ENCODE measurements around the gene NPB.

Gene NPB

DNA sequence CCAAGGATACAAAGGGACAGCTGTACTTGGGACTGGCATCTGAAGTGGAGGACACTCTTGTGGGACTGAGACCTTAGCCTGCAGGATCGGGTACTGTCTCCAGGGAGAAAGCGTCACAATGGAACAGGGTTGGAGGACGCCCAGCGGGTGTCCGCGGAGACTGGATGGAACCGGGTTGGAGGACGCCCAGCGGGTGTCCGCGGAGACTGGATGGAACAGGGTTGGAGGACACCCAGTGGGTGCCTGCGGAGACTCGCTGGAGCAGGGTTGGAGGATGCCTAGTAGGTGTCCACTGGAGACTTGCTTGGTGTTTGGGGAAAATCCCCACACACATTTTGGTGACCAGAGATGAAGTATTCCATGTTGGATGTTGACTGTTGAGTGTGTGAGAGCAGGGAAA, 45.2 kb downstream of the NPB start, which contains the start of gene MYADML2:
TSS of gene MYADML2 (minus strand) at position 45 of the 400 bp plus-strand sequence. CDS start 5,492 bp downstream, outside the sequence.
- no peak for DNase-seq

GRCh38 chr17:81948635-81949378, 46.8 kb downstream of the NPB start:
- no peak for DNase-seq

DNA sequence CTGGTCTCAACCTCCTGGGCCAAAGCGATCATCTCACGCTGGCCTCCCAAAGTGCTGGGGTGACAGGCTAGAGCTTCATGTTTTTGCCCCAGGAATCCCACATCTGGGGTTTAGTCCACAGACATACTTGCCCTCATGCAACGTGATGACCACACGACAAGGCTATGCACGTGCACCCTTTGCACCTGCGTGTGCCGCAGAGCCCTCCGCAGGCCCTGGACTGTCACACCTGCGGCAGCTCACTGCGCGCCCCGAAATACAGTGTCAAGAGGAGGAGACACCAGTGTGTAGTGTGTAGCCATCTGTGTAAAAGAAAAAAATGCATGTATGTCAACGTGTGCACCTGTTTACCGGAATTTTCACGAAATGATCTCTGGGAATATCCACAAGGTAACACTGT, 48.5 kb downstream of the NPB start:
- no peak for DNase-seq

GRCh38 chr17:81951785-81952684, 50.0 kb downstream of the NPB start:
- no peak for DNase-seq

Measured in RPMI8226 (cell line).